HepG2 (cell line): Measurements from ENCODE around the gene CHST3. TPM values are rescaled to one million over a fixed set of nuclear protein-coding genes. Genes with fewer than 3 reads are reported as not detected.
A peak's percentile ranks its signal among the peaks of the same experiment; 100 is the strongest.

Experiments used
- CCDC6 ChIP-seq: sonication (generic); formaldehyde crosslinking; IDR thresholded peaks from 2 replicates; pipeline ENCODE4 v1.8.1; 2022; ENCODE audit warnings: mild to moderate bottlenecking, missing genetic modification reagents, moderate library complexity
- CERS6 ChIP-seq: sonication (generic); formaldehyde crosslinking; IDR thresholded peaks from 2 replicates; pipeline ENCODE4 v1.5.0; 2020; ENCODE audit warnings: missing genetic modification reagents
- HOXA3 ChIP-seq: sonication (generic); formaldehyde crosslinking; IDR thresholded peaks from 2 replicates; pipeline ENCODE4 v1.5.0; 2020; ENCODE audit warnings: missing genetic modification reagents
- MYNN ChIP-seq: sonication (generic); formaldehyde crosslinking; IDR thresholded peaks from 2 replicates; pipeline ENCODE4 v1.4.0; 2020; ENCODE audit warnings: mild to moderate bottlenecking, low read depth, missing genetic modification reagents
- ZMYM4 ChIP-seq: sonication (generic); formaldehyde crosslinking; IDR thresholded peaks from 2 replicates; pipeline ENCODE4 v1.8.1; 2023; ENCODE audit warnings: mild to moderate bottlenecking, missing genetic modification reagents
- ZNF24 ChIP-seq: fragments of 450-650 bp; IDR thresholded peaks from 2 replicates; pipeline ENCODE4 v1.6.1; 2017; ENCODE audit warnings: antibody characterized with exemption, mild to moderate bottlenecking
- ZNF34 ChIP-seq: sonication (generic); formaldehyde crosslinking; IDR thresholded peaks from 2 replicates; pipeline ENCODE4 v1.4.0; 2020; ENCODE audit warnings: mild to moderate bottlenecking, missing genetic modification reagents, borderline replicate concordance
- ZNF619 ChIP-seq: sonication (generic); formaldehyde crosslinking; IDR thresholded peaks from 2 replicates; pipeline ENCODE4 v1.4.0; 2020; ENCODE audit warnings: mild to moderate bottlenecking, missing genetic modification reagents
- ZNF75D ChIP-seq: sonication (generic); formaldehyde crosslinking; IDR thresholded peaks from 2 replicates; pipeline ENCODE4 v1.8.1; 2023; ENCODE audit warnings: missing genetic modification reagents, mild to moderate bottlenecking, borderline replicate concordance
- polyA plus RNA-seq, 8 experiments: library from polyadenylated mRNA; depleted of rRNA in 3 of 8; stranded (reverse) in 7 of 8; unstranded in 1 of 8; fragments of >200 nt; fragmentation: Illumina TruSeq in 4 of 8; extraction: Trizol in 4 of 8; gene quantifications; 2 replicates each; pipeline versions ENCODE4 v1.2.1 to v1.2.3, GENCODE V29; 2011 to 2016; ENCODE audit warnings: low read depth in 4 of 8, missing spikeins in 1 of 8, mixed read lengths in 1 of 8; ENCODE audit not compliant: insufficient read depth in 1 of 8
- total RNA-seq, 5 experiments: library from RNA; depleted of rRNA; stranded (reverse); fragments of >200 nt; fragmentation: Illumina TruSeq; extraction: Trizol; gene quantifications; 2 replicates each; pipeline ENCODE4 v1.2.3, GENCODE V29; 2016; ENCODE audit warnings: low read depth in 1 of 5
- TF ChIP-seq, protein P1 (sequence below): sonication (generic); formaldehyde crosslinking; IDR thresholded peaks from 2 replicates; pipeline ENCODE4 v1.4.0; 2020; ENCODE audit warnings: missing genetic modification reagents, borderline replicate concordance
- TF ChIP-seq, protein P2 (sequence below): sonication (generic); formaldehyde crosslinking; IDR thresholded peaks from 2 replicates; pipeline ENCODE4 v1.5.0; 2020; ENCODE audit warnings: mild to moderate bottlenecking, missing genetic modification reagents, moderate library complexity
- TF ChIP-seq, protein P3 (sequence below): IDR thresholded peaks from 2 replicates; pipeline ENCODE4 v1.6.1; 2016; ENCODE audit warnings: missing compliant biosample characterization, missing genetic modification reagents, borderline replicate concordance
- TF ChIP-seq, protein P4 (sequence below): sonication (generic); formaldehyde crosslinking; IDR thresholded peaks from 2 replicates; pipeline ENCODE4 v1.5.1; 2020; ENCODE audit warnings: mild to moderate bottlenecking, missing genetic modification reagents, moderate library complexity

The CHST3 gene
- total and polyA plus RNA-seq, 2 of the 13 experiments (the other 11 are each of a cell fraction or from before 2014, with no cell fraction given) = 7.2 to 18.7 TPM

- TF ChIP-seq, protein P1, sequence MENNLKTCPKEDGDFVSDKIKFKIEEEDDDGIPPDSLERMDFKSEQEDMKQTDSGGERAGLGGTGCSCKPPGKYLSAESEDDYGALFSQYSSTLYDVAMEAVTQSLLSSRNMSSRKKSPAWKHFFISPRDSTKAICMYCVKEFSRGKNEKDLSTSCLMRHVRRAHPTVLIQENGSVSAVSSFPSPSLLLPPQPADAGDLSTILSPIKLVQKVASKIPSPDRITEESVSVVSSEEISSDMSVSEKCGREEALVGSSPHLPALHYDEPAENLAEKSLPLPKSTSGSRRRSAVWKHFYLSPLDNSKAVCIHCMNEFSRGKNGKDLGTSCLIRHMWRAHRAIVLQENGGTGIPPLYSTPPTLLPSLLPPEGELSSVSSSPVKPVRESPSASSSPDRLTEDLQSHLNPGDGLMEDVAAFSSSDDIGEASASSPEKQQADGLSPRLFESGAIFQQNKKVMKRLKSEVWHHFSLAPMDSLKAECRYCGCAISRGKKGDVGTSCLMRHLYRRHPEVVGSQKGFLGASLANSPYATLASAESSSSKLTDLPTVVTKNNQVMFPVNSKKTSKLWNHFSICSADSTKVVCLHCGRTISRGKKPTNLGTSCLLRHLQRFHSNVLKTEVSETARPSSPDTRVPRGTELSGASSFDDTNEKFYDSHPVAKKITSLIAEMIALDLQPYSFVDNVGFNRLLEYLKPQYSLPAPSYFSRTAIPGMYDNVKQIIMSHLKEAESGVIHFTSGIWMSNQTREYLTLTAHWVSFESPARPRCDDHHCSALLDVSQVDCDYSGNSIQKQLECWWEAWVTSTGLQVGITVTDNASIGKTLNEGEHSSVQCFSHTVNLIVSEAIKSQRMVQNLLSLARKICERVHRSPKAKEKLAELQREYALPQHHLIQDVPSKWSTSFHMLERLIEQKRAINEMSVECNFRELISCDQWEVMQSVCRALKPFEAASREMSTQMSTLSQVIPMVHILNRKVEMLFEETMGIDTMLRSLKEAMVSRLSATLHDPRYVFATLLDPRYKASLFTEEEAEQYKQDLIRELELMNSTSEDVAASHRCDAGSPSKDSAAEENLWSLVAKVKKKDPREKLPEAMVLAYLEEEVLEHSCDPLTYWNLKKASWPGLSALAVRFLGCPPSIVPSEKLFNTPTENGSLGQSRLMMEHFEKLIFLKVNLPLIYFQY (CRISPR knock-in tag) = no peak
- TF ChIP-seq ZMYM4 (0 out of 2 replicates have a peak, but pooled peaks have one; percentile 24), ZNF24 (peak; percentile 55; the same call in 1 of the 2 replicates), ZNF75D (CRISPR knock-in tag) (no peak), ZNF34 (CRISPR knock-in tag) (no peak), CERS6 (CRISPR knock-in tag) (no peak), HOXA3 (CRISPR knock-in tag) (no peak), ZNF619 (CRISPR knock-in tag) (no peak), MYNN (CRISPR knock-in tag) (no peak), CCDC6 (CRISPR knock-in tag) (no peak)
- TF ChIP-seq, protein P2, sequence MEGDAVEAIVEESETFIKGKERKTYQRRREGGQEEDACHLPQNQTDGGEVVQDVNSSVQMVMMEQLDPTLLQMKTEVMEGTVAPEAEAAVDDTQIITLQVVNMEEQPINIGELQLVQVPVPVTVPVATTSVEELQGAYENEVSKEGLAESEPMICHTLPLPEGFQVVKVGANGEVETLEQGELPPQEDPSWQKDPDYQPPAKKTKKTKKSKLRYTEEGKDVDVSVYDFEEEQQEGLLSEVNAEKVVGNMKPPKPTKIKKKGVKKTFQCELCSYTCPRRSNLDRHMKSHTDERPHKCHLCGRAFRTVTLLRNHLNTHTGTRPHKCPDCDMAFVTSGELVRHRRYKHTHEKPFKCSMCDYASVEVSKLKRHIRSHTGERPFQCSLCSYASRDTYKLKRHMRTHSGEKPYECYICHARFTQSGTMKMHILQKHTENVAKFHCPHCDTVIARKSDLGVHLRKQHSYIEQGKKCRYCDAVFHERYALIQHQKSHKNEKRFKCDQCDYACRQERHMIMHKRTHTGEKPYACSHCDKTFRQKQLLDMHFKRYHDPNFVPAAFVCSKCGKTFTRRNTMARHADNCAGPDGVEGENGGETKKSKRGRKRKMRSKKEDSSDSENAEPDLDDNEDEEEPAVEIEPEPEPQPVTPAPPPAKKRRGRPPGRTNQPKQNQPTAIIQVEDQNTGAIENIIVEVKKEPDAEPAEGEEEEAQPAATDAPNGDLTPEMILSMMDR (CRISPR knock-in tag) = 0 out of 2 replicates have a peak, but pooled peaks have one; percentile 23
- TF ChIP-seq, protein P3, sequence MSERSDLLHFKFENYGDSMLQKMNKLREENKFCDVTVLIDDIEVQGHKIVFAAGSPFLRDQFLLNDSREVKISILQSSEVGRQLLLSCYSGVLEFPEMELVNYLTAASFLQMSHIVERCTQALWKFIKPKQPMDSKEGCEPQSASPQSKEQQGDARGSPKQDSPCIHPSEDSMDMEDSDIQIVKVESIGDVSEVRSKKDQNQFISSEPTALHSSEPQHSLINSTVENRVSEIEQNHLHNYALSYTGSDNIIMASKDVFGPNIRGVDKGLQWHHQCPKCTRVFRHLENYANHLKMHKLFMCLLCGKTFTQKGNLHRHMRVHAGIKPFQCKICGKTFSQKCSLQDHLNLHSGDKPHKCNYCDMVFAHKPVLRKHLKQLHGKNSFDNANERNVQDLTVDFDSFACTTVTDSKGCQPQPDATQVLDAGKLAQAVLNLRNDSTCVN (CRISPR knock-in tag) = no peak
- TF ChIP-seq, protein P4, sequence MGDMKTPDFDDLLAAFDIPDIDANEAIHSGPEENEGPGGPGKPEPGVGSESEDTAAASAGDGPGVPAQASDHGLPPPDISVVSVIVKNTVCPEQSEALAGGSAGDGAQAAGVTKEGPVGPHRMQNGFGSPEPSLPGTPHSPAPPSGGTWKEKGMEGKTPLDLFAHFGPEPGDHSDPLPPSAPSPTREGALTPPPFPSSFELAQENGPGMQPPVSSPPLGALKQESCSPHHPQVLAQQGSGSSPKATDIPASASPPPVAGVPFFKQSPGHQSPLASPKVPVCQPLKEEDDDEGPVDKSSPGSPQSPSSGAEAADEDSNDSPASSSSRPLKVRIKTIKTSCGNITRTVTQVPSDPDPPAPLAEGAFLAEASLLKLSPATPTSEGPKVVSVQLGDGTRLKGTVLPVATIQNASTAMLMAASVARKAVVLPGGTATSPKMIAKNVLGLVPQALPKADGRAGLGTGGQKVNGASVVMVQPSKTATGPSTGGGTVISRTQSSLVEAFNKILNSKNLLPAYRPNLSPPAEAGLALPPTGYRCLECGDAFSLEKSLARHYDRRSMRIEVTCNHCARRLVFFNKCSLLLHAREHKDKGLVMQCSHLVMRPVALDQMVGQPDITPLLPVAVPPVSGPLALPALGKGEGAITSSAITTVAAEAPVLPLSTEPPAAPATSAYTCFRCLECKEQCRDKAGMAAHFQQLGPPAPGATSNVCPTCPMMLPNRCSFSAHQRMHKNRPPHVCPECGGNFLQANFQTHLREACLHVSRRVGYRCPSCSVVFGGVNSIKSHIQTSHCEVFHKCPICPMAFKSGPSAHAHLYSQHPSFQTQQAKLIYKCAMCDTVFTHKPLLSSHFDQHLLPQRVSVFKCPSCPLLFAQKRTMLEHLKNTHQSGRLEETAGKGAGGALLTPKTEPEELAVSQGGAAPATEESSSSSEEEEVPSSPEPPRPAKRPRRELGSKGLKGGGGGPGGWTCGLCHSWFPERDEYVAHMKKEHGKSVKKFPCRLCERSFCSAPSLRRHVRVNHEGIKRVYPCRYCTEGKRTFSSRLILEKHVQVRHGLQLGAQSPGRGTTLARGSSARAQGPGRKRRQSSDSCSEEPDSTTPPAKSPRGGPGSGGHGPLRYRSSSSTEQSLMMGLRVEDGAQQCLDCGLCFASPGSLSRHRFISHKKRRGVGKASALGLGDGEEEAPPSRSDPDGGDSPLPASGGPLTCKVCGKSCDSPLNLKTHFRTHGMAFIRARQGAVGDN (CRISPR knock-in tag) = 0 out of 2 replicates have a peak, but pooled peaks have one; percentile 38
These were observed 20.1 kb downstream of the CHST3 start (continued) for GRCh38 chr10:71984126-71984808.
